ENCODE results near the gene CXCR4. TPM values are rescaled to one million over a fixed set of nuclear protein-coding genes. Genes with fewer than 3 reads are reported as not detected.

The CXCR4 gene
- total RNA-seq = 100 to 1,000 TPM; 288 to 293 TPM

DNA sequence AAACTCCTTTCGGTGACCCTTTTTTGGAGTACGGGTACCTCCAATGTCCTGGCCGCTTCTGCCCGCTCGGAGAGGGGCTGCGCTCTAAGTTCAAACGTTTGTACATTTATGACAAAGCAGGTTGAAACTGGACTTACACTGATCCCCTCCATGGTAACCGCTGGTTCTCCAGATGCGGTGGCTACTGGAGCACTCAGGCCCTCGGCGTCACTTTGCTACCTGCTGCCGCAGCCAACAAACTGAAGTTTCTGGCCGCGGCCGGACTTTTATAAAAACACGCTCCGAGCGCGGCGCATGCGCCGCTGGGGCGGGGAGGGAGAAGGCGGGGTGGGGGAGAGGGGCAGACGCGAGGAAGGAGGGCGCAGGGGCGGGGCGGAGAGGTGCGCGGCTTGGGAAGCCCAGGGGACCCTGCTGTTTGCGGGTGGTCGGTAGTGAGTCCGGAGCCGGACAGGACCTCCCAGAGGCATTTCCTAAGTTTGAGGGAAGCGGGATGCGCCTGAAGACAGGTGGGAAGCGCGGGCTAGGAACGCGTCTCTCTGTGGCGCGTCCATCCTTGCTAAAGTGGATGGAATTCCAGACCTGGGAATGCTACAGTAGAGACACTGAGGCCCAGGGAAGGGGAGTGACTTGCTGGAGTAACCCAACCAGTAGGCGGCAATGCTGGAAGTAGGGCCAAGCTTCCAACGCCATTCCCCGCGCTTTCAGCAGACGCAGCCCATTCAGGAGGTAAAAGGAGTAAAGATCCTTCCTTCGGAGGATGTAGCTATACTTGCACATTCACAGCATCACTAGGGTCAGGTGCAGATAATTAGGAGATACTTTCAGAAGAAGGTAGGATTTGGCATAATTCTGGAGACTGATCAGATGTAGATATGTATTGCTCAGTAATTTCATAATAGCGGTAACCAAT is at the start of gene CXCR4:
Gene CXCR4 (minus strand): TSS at position 241 of the 910 bp plus-strand sequence. CDS start 89 bp downstream, at position 152.
- DNase-seq (peak; percentile 94), ATAC-seq (ENCODE audit: low read depth) (peak; percentile 25)
- Mint-ChIP-seq H3K27me3 (no peaks in the 10 kb centered on the region), H3K36me3 (peaks cover 37% of the 10 kb centered on the region), H3K27ac (peak within 1 kb of the TSS; percentile 99), H3K9me3 (no peaks in the 10 kb centered on the region), H3K4me3 (peak within 1 kb of the TSS; percentile 98), H3K4me1 (peaks cover 50% of the 10 kb centered on the region)
- POLR2A ChIA-PET = interaction anchor here (0.7 to 2.9 kb wide), 24 partner anchors 10 to 266 kb away, joined by 3 to 92 read pairs (median 4); partner anchors contain the start of gene DARS1

DNA sequence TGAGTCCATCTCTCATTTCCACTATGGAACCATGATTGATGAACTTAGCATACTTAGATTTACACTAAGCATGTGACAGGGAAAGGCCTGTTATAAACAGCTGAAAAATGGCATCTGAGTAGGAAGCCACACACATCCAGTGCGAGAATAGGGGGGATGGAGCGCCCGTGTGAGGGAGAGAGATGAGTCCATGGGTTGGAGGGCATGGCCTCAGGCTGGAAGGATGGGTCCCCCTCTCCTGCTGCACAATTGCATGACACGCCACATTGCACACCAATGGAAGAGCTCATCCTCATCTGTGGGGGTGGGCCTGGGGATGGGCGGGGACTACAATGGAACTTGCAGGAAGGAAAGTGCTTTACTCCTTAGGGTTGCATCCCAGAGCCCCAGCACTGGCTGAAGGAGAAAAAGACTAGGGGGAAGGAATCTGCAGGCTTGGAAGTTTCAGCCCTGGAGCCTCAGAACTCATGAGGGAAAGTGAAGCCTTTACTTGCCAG is 46.4 kb upstream of the CXCR4 start:
- Mint-ChIP-seq H3K36me3 (no peaks in the 10 kb centered on the region), H3K9me3 (no peaks in the 10 kb centered on the region), H3K27me3 (no peaks in the 10 kb centered on the region), H3K4me3 (no peak overlapping the region), H3K4me1 (peaks cover 3% of the 10 kb centered on the region), H3K27ac (no peak overlapping the region)
- ATAC-seq (ENCODE audit: low read depth) (no peak), DNase-seq (no peak)
- POLR2A ChIA-PET = interaction anchor here (1.0 kb wide), 1 partner anchor 9 kb away, joined by 3 read pairs; no protein-coding TSS in a partner anchor

DNA sequence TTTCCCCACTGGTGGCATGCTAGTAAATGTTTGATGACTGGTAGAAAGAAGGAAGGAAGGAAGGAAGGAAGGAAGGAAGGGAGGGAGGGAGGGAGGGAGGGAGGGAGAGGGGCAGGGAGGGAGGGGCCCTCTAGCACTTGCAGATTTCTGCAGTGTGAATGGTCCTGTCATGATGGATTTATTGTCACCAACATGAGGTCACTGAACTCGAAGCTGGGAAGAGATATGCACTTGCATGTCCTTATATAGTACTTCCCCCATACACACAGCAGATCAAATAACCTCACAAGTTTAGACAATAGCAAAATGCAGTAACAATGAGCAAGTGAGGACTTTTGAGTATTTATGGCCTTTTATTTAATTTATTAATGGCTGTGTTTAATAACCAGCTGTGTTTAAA is 44.5 kb upstream of the CXCR4 start:
- Mint-ChIP-seq H3K4me3 (no peak overlapping the region), H3K4me1 (peaks cover 5% of the 10 kb centered on the region), H3K27me3 (no peaks in the 10 kb centered on the region), H3K27ac (no peak overlapping the region), H3K36me3 (peaks cover 3% of the 10 kb centered on the region), H3K9me3 (peaks cover 3% of the 10 kb centered on the region)
- ATAC-seq (ENCODE audit: low read depth) (no peak), DNase-seq (no peak)
- POLR2A ChIA-PET = interaction anchor here (0.6 kb wide), 1 partner anchor 118 kb away, joined by 3 read pairs; no protein-coding TSS in a partner anchor

DNA sequence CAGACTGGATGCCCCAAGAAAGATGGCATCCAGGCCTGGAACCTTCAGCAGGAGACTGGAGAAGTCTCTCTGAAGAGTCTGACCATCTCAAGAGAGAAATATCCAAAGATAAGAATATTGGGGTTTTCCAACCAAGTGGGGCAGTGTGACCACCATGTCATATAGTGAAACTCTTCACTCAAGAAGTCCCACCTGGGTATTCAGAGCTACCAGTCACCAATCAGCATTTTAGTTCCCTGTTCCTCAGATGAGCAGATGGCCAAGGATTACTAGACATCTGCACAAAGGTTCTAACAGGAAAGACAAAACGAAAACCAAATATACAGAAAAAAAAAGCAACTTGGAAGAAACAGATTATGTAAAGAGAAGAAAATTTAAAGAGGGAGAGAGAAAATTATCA is 38.5 kb upstream of the CXCR4 start:
- Mint-ChIP-seq H3K27me3 (no peaks in the 10 kb centered on the region), H3K4me3 (no peak overlapping the region), H3K4me1 (peaks cover 6% of the 10 kb centered on the region), H3K9me3 (peaks cover 3% of the 10 kb centered on the region), H3K27ac (no peak overlapping the region), H3K36me3 (peaks cover 4% of the 10 kb centered on the region)
- ATAC-seq (ENCODE audit: low read depth) = no peak
- DNase-seq = no peak
- POLR2A ChIA-PET = no interaction called here

DNA sequence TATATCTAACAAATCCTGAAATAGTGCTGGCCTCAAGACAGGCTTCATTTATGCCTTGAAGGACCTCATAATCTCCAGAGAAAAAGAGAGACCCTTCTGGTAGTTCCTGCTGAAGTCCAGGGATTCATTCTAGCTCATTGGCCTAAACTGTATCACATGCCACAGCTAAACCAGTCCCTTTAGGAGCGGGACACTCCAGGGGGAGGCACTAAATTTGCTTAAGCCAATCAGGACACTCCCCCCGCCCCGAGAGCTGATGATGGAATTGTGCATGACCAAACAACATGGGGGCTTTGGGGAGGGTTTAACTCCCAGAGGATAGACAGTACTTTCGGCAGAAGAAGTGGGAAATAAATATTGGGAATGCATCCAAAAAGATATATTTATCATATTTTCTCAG is 36.4 kb upstream of the CXCR4 start:
- H3K27me3 Mint-ChIP-seq = peaks cover 2% of the 10 kb centered on the region
- peaks cover 6% of the 10 kb centered on the region for H3K9me3 Mint-ChIP-seq
- peaks cover 4% of the 10 kb centered on the region for H3K36me3 Mint-ChIP-seq
- POLR2A ChIA-PET = no interaction called here
- H3K4me1 Mint-ChIP-seq = peaks cover 12% of the 10 kb centered on the region
- DNase-seq (no peak), ATAC-seq (ENCODE audit: low read depth) (no peak)
- no peak overlapping the region for H3K4me3 Mint-ChIP-seq
- no peak overlapping the region for H3K27ac Mint-ChIP-seq

DNA sequence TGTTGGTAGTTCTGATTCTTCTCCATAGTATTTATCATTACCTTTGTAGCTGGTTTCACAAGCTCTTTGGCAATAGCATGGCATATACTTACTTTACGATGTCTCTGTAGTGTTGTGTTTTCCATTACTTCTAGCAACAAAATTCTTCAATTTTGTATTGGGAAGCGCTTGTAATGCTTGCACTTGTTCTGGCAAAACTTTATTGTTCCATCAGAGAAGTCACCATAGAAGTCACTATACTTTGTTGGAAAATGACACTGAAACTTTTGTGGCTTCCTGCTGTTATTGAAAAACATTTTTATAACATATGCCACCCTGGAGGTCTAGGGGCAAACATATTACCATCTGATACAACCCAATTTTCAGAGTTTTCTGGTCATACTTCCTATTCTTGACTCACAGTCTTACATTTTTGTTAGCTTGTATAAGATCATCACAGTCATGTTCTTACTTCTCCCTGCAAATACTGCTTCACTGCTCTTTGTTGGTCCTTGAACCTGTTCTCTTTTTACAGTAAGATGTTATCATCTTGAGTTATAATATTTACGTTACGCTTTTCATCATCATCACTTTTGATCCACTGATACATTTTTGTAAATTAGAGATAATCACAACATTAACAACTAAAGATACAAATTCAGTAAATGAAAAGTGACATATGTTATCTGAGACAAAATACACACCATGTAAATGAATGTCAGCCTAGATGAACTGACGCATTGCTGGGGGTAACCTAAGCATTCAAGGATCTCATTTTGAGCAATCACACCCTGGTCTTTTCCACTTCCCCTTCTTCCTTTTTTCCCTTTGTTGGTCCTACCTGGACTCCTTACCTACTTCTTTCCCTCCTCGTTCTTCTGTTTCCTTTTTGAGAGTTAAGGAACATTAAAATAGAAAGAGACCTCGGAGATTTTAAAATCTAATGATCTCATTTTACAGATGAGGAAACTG is 33.3 kb upstream of the CXCR4 start:
- Mint-ChIP-seq H3K4me1 (peaks cover 10% of the 10 kb centered on the region), H3K9me3 (peaks cover 8% of the 10 kb centered on the region), H3K27me3 (peaks cover 2% of the 10 kb centered on the region), H3K4me3 (no peak overlapping the region), H3K27ac (no peak overlapping the region), H3K36me3 (peaks cover 4% of the 10 kb centered on the region)
- POLR2A ChIA-PET = no interaction called here
- ATAC-seq (ENCODE audit: low read depth) (no peak), DNase-seq (no peak)

DNA sequence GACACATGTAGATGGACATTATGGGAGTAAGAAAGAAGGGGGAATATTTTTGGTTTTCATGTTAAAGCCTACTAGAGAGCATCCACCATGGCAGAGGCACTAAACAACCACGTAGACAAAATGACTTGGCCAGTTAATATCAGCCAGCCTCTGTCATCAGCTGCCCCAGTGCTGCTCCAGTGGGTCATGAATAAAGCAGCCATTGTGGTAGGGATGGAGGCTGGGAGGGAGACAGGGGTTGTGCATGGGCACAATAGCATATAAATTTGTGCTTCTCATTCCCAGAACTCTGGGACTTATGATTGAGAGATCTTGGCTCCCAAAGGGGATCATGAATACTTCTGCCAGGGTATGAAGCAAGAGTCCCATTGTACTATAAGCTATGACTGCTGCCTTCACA is 31.1 kb upstream of the CXCR4 start:
- POLR2A ChIA-PET = interaction anchor here (1.0 kb wide), 1 partner anchor 30 kb away, joined by 3 read pairs; no protein-coding TSS in a partner anchor
- no peak overlapping the region for H3K27ac Mint-ChIP-seq
- peaks cover 9% of the 10 kb centered on the region for H3K9me3 Mint-ChIP-seq
- H3K4me1 Mint-ChIP-seq = peaks cover 12% of the 10 kb centered on the region
- H3K4me3 Mint-ChIP-seq = no peak overlapping the region
- peaks cover 4% of the 10 kb centered on the region for H3K36me3 Mint-ChIP-seq
- no peak for DNase-seq
- peaks cover 2% of the 10 kb centered on the region for H3K27me3 Mint-ChIP-seq
- no peak for ATAC-seq (ENCODE audit: low read depth)

DNA sequence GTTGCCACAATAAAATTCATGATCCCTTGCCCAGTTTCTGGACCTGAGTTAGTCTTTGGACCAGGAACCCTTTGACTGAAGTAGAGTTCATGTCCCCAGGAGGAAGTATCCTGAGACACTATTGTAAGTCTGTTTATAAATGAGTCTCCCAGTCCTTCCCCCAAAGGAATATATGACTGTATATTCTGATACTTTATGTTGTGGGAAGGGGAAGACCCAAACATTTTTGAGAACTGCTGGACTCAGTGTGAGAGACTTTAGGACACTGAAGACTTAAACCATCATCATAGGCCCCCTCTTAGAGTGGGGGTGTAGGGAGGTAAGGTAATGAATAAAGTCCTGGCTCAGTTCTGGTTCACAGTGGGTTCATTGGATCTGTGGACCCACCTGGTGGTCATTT is 28.6 kb upstream of the CXCR4 start:
- Mint-ChIP-seq H3K27me3 (peaks cover 3% of the 10 kb centered on the region), H3K27ac (no peak overlapping the region), H3K4me3 (no peak overlapping the region), H3K9me3 (peaks cover 9% of the 10 kb centered on the region), H3K36me3 (peaks cover 2% of the 10 kb centered on the region), H3K4me1 (peaks cover 10% of the 10 kb centered on the region)
- ATAC-seq (ENCODE audit: low read depth) (no peak), DNase-seq (no peak)
- POLR2A ChIA-PET = no interaction called here

DNA sequence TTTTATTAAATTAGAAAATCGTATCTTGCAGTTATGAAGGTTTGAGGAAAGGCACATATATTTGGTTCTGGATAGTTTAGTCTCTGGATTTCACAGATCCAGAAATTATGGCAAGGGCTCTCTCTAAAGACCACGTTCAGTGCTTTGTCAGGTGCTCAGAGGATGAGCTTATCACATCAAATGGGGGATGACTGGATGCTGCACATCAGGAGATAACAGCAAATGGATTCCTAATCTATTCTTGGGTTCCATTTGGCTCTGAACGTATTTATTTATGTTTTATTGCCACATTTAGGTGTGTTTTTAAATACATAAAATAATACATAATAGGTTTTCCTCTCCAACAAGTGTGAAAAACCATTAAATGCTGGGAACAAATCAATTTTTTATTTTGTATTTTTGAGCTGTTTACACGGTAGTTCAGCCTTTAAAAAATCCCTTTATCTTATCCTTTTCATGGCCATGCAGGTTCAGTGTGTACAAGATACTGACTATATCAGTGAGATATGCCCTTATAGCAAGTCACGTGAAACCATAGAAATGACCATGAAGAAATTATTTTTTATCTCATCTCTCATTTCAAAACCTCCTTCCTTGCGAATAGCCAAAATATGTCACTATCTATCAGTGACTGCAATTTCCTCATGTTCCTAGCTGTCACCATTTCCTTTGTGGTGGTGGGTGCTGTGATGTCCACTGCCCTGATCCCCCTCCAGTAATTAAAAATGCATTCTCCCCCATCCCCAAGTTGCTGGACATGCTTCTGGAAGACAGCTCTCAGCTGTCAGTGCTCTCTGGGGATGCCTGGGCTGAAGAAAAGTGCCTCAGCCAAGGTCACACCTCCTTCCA is 25.9 kb upstream of the CXCR4 start:
- H3K4me3 Mint-ChIP-seq = no peak overlapping the region

DNA sequence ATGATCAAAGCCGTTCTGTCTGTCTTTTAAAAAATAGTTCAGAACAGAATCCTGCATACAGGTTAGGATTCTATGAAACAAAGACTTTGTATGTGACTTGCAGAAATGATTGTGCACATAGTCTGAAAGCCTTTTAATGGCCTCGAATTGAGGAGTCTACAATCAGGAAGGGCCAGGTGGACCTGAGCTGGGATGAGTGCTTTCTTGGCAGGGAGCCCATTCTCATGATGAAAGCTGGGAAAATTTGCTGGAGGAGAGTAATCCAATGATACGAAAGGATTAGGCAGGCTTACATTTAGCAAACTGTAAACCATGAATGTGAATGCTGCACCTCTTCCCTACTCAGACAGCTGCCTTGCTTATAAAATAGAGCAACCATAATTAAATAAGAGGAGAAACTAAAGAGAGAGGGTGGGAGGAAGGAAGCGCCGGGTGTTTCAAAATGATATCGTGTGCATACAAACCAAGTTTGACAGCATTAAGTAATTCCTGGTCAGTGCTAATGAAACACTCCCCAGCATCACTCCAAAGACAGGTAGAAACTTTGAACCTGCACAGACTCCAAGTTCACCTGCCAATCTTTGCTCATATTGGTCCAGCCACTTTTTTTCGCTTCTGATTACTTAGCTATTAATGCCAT is 23.7 kb upstream of the CXCR4 start:
- no peak for DNase-seq
- peaks cover 11% of the 10 kb centered on the region for H3K27me3 Mint-ChIP-seq
- POLR2A ChIA-PET = no interaction called here
- no peak overlapping the region for H3K4me3 Mint-ChIP-seq
- H3K4me1 Mint-ChIP-seq = peaks cover 34% of the 10 kb centered on the region
- no peak overlapping the region for H3K27ac Mint-ChIP-seq
- ATAC-seq (ENCODE audit: low read depth) = no peak
- peaks cover 2% of the 10 kb centered on the region for H3K9me3 Mint-ChIP-seq
- peaks cover 3% of the 10 kb centered on the region for H3K36me3 Mint-ChIP-seq

More for the DNA sequence above, 25.9 kb upstream of the CXCR4 start:
- peaks cover 4% of the 10 kb centered on the region for H3K27me3 Mint-ChIP-seq
- H3K36me3 Mint-ChIP-seq = peaks cover 2% of the 10 kb centered on the region
- DNase-seq = no peak
- H3K27ac Mint-ChIP-seq = no peak overlapping the region
- no peak for ATAC-seq (ENCODE audit: low read depth)
- H3K4me1 Mint-ChIP-seq = peaks cover 16% of the 10 kb centered on the region
- H3K9me3 Mint-ChIP-seq = peaks cover 6% of the 10 kb centered on the region
- POLR2A ChIA-PET = interaction anchor here (1.2 kb wide), 1 partner anchor 25 kb away, joined by 4 read pairs; the partner anchor contains the start of gene CXCR4

DNA sequence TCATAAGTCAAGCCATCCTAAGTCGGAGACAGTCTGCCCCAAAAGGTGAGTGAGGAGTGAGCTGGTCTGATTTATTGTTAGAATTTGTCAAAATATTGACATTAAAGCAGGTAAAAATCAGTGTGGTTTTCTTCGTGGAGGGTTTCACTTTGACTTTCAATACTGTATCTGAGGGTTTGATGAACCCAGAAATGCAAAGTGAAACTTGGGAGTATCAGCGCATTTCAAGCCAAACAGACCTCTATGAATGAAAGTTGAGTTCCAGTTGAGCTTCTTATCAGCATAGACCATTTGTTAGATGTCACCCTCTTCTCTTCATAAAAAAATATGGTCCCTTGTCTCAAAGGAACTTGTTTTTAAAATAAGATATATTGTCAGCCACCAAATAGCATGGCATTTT is 21.7 kb upstream of the CXCR4 start:
- peak; percentile 35 for ATAC-seq (ENCODE audit: low read depth)
- Mint-ChIP-seq H3K27ac (peak overlapping the region; percentile 63), H3K36me3 (peaks cover 3% of the 10 kb centered on the region), H3K9me3 (no peaks in the 10 kb centered on the region), H3K4me3 (peak overlapping the region; percentile 67), H3K4me1 (peaks cover 52% of the 10 kb centered on the region), H3K27me3 (peaks cover 11% of the 10 kb centered on the region)
- no peak for DNase-seq
- POLR2A ChIA-PET = interaction anchor here (1.0 kb wide), 1 partner anchor 14 kb away, joined by 5 read pairs; no protein-coding TSS in a partner anchor

DNA sequence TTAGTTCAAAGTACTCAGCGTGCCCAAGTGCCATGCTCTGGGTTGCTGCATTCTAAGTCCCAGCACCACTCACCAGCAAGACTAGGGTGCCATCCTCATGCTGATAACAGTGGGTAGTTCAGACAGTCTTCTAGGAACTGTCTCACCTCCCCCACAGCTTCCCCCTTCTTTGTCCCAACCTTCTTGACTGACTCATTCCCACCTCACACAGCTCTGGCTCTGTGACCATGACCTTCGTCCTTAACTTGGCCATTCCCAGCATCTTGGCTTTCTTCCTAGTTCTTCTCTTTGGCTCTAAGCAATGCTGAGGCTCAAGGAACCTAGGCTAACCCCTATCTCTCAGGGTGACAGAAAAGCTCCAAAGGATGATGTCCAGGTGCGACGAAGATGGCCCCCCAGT is 20.0 kb upstream of the CXCR4 start:
- H3K36me3 Mint-ChIP-seq = peaks cover 3% of the 10 kb centered on the region
- peaks cover 64% of the 10 kb centered on the region for H3K4me1 Mint-ChIP-seq
- ATAC-seq (ENCODE audit: low read depth) (no peak), DNase-seq (no peak)
- no peaks in the 10 kb centered on the region for H3K9me3 Mint-ChIP-seq
- H3K4me3 Mint-ChIP-seq = no peak overlapping the region
- peak overlapping the region; percentile 89 for H3K27ac Mint-ChIP-seq
- POLR2A ChIA-PET = interaction anchor here (0.7 to 3.3 kb wide), 4 partner anchors 14 to 153 kb away, joined by 3 to 13 read pairs (median 6); partner anchors contain the start of gene DARS1
- peaks cover 11% of the 10 kb centered on the region for H3K27me3 Mint-ChIP-seq
